Measurements from ENCODE around the gene NUDT3.
A peak's percentile ranks its signal among the peaks of the same experiment; 100 is the strongest.

Gene NUDT3

GRCh38 chr6:34391473-34391785 lies 1.0 kb downstream of the NUDT3 start:
- Histone ChIP-seq H3K27ac (ENCODE audit: low read length) (no peak overlapping the region), H3K36me3 (ENCODE audit: insufficient read depth, low read depth, low read length) (no peaks in the 10 kb centered on the region), H3K9me3 (ENCODE audit: insufficient read depth, low read depth, low read length) (peaks cover 6% of the 10 kb centered on the region), H3K27me3 (ENCODE audit: insufficient read depth, low read length) (no peaks in the 10 kb centered on the region), H3K4me3 (ENCODE audit: low read length) (peak overlapping the region; percentile 87), H3K9ac (ENCODE audit: low read depth, low read length) (peak overlapping the region; percentile 77; the same call in 1 of the 2 replicates), H3K4me1 (ENCODE audit: insufficient read depth, low read length) (peaks cover 5% of the 10 kb centered on the region; the same call in 1 of the 2 replicates)

- Histone ChIP-seq H3K9me3 (ENCODE audit: insufficient read depth, low read depth, low read length) (no peaks in the 10 kb centered on the region), H3K4me3 (ENCODE audit: low read length) (peak overlapping the region; percentile 87), H3K27me3 (ENCODE audit: insufficient read depth, low read length) (no peaks in the 10 kb centered on the region), H3K9ac (ENCODE audit: low read depth, low read length) (peak overlapping the region; percentile 77; the same call in 1 of the 2 replicates), H3K4me1 (ENCODE audit: insufficient read depth, low read length) (peaks cover 11% of the 10 kb centered on the region; the same call in 1 of the 2 replicates), H3K36me3 (ENCODE audit: insufficient read depth, low read depth, low read length) (no peaks in the 10 kb centered on the region), H3K27ac (ENCODE audit: low read length) (no peak overlapping the region)
Measured at GRCh38 chr6:34390531-34391472, 1.7 kb downstream of the NUDT3 start.

DNA sequence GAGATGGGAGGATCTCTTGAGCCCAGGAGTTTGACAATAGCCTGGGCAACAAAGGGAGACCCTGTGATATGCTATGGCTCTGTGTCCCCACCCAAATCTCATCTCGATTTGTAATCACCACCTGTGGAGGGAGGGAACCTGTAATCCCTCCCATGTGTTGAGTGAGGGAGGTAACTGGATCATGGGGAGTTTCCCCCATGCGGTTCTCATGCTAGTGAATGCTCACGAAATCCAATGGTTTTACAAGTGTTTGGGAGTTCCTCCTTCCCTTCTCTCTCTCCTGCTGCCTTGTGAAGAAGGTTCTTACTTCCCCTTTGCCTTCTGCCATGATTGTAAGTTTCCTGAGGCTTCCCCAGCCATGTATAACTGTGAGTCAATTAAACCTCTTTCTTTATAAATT lies 3.4 kb downstream of the NUDT3 start:
- no peak overlapping the region for H3K4me3 ChIP-seq (ENCODE audit: low read length)
- H3K9ac ChIP-seq (ENCODE audit: low read depth, low read length): no peak overlapping the region
- H3K27me3 ChIP-seq (ENCODE audit: insufficient read depth, low read length): no peaks in the 10 kb centered on the region
- H3K4me1 ChIP-seq (ENCODE audit: insufficient read depth, low read length): peaks cover 19% of the 10 kb centered on the region; the same call in 1 of the 2 replicates
- H3K9me3 ChIP-seq (ENCODE audit: insufficient read depth, low read depth, low read length): no peaks in the 10 kb centered on the region
- no peaks in the 10 kb centered on the region for H3K36me3 ChIP-seq (ENCODE audit: insufficient read depth, low read depth, low read length)
- no peak overlapping the region for H3K27ac ChIP-seq (ENCODE audit: low read length)

DNA sequence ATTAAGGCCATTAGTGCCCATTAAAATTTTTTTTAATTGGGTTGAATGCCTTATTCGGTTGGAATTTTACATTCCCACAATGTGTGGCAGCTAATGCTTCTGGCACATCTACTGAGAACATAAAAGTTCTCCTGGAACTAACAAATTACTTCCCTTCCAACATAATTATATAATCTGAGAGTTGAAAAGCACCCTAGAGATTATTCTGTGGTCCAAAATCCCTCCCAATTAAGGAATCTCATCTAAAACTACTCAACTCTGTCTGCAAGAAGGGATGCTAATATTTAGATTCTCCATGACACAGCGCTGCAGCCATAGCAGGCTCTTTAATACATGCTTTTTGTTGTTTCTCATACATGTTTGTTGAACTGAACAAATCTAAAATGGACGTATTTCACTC lies 4.0 kb downstream of the NUDT3 start:
- Histone ChIP-seq H3K27me3 (ENCODE audit: insufficient read depth, low read length) (no peaks in the 10 kb centered on the region), H3K4me3 (ENCODE audit: low read length) (no peak overlapping the region), H3K27ac (ENCODE audit: low read length) (no peak overlapping the region), H3K9ac (ENCODE audit: low read depth, low read length) (no peak overlapping the region), H3K4me1 (ENCODE audit: insufficient read depth, low read length) (peaks cover 23% of the 10 kb centered on the region; the same call in 1 of the 2 replicates), H3K36me3 (ENCODE audit: insufficient read depth, low read depth, low read length) (no peaks in the 10 kb centered on the region), H3K9me3 (ENCODE audit: insufficient read depth, low read depth, low read length) (no peaks in the 10 kb centered on the region)

- H3K4me3 ChIP-seq (ENCODE audit: low read length): peak overlapping the region; percentile 17; the same call in 1 of the 2 replicates
- no peak overlapping the region for H3K27ac ChIP-seq (ENCODE audit: low read length)
- H3K27me3 ChIP-seq (ENCODE audit: insufficient read depth, low read length): no peaks in the 10 kb centered on the region
- H3K4me1 ChIP-seq (ENCODE audit: insufficient read depth, low read length): peaks cover 23% of the 10 kb centered on the region; the same call in 1 of the 2 replicates
- no peaks in the 10 kb centered on the region for H3K9me3 ChIP-seq (ENCODE audit: insufficient read depth, low read depth, low read length)
- no peak overlapping the region for H3K9ac ChIP-seq (ENCODE audit: low read depth, low read length)
- no peaks in the 10 kb centered on the region for H3K36me3 ChIP-seq (ENCODE audit: insufficient read depth, low read depth, low read length)
Measured at GRCh38 chr6:34386316-34387137, 5.9 kb downstream of the NUDT3 start.

- Histone ChIP-seq H3K36me3 (ENCODE audit: insufficient read depth, low read depth, low read length) (no peaks in the 10 kb centered on the region), H3K27ac (ENCODE audit: low read length) (no peak overlapping the region), H3K9me3 (ENCODE audit: insufficient read depth, low read depth, low read length) (no peaks in the 10 kb centered on the region), H3K4me1 (ENCODE audit: insufficient read depth, low read length) (peaks cover 21% of the 10 kb centered on the region; the same call in 1 of the 2 replicates), H3K9ac (ENCODE audit: low read depth, low read length) (no peak overlapping the region), H3K27me3 (ENCODE audit: insufficient read depth, low read length) (no peaks in the 10 kb centered on the region), H3K4me3 (ENCODE audit: low read length) (peak overlapping the region; percentile 17; the same call in 1 of the 2 replicates)
Measured at GRCh38 chr6:34385793-34386195, 6.7 kb downstream of the NUDT3 start.

GRCh38 chr6:34384321-34385153 lies 7.9 kb downstream of the NUDT3 start:
- H3K4me1 ChIP-seq (ENCODE audit: insufficient read depth, low read length): peaks cover 18% of the 10 kb centered on the region; the same call in 1 of the 2 replicates
- no peak overlapping the region for H3K9ac ChIP-seq (ENCODE audit: low read depth, low read length)
- H3K27ac ChIP-seq (ENCODE audit: low read length): no peak overlapping the region

DNA sequence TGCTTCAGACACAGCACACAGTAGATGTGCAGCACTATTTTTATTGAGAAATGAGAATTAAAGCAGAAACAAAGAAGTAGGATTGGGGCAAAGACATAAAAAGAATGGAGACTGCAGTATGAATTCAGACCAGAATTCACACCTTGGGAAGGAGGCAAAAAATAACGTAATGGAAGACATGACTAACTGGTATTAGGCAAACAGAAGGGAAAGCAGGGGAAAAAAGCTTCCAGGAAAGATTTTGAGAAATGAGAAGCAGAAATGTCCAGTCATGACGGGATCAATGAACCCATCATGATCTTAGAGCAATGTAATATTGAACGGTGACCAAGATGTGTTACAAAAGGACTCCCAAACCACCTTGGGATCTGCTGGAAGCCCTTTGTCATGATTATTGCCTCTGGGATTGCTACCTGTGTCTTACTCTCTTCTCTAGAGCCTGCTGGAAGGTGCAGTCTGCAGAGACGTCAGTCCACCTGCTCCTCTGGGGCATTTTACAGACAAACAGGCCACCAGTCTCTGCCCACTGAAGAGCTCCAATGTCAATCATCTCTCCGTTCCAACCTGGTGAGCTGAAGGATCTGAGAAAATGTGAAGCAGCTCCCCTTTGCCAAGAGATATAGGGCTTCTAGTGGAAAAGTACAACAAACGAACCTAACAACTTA lies 8.7 kb downstream of the NUDT3 start:
- Histone ChIP-seq H3K4me3 (ENCODE audit: low read length) (no peak overlapping the region), H3K27me3 (ENCODE audit: insufficient read depth, low read length) (no peaks in the 10 kb centered on the region), H3K4me1 (ENCODE audit: insufficient read depth, low read length) (peaks cover 18% of the 10 kb centered on the region; the same call in 1 of the 2 replicates), H3K9ac (ENCODE audit: low read depth, low read length) (no peak overlapping the region), H3K36me3 (ENCODE audit: insufficient read depth, low read depth, low read length) (no peaks in the 10 kb centered on the region; the same call in 1 of the 2 replicates), H3K27ac (ENCODE audit: low read length) (no peak overlapping the region), H3K9me3 (ENCODE audit: insufficient read depth, low read depth, low read length) (no peaks in the 10 kb centered on the region)

More at GRCh38 chr6:34384321-34385153, 7.9 kb downstream of the NUDT3 start:
- no peaks in the 10 kb centered on the region for H3K9me3 ChIP-seq (ENCODE audit: insufficient read depth, low read depth, low read length)
- H3K27me3 ChIP-seq (ENCODE audit: insufficient read depth, low read length): no peaks in the 10 kb centered on the region
- no peaks in the 10 kb centered on the region; the same call in 1 of the 2 replicates for H3K36me3 ChIP-seq (ENCODE audit: insufficient read depth, low read depth, low read length)
- H3K4me3 ChIP-seq (ENCODE audit: low read length): no peak overlapping the region

GRCh38 chr6:34383161-34383631 lies 9.3 kb downstream of the NUDT3 start:
- H3K27ac ChIP-seq (ENCODE audit: low read length): no peak overlapping the region

DNA sequence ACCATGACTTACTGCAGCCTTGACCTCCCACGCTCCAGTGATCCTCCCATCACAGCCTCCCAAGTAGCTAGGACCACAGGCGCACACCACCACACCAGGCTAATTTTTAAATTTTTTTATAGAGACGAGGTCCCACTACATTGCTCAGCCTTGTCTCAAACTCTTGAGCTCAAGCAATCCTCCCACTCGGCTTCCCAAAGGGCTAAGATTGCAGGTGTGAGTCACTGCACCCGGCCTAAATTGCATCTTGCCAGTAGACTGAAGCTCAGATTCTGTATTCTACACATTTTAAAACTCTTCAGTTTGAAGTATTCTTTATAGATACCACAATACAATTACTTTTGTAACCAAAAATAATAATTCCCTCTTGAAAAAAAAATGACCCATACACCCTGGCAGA lies 11.4 kb downstream of the NUDT3 start:
- Histone ChIP-seq H3K36me3 (ENCODE audit: insufficient read depth, low read depth, low read length) (no peaks in the 10 kb centered on the region; the same call in 1 of the 2 replicates), H3K27me3 (ENCODE audit: insufficient read depth, low read length) (no peaks in the 10 kb centered on the region), H3K9ac (ENCODE audit: low read depth, low read length) (no peak overlapping the region), H3K4me3 (ENCODE audit: low read length) (no peak overlapping the region), H3K27ac (ENCODE audit: low read length) (no peak overlapping the region), H3K4me1 (ENCODE audit: insufficient read depth, low read length) (peaks cover 14% of the 10 kb centered on the region; the same call in 1 of the 2 replicates), H3K9me3 (ENCODE audit: insufficient read depth, low read depth, low read length) (no peaks in the 10 kb centered on the region)

More at GRCh38 chr6:34383161-34383631, 9.3 kb downstream of the NUDT3 start:
- Histone ChIP-seq H3K27me3 (ENCODE audit: insufficient read depth, low read length) (no peaks in the 10 kb centered on the region), H3K9ac (ENCODE audit: low read depth, low read length) (no peak overlapping the region), H3K4me3 (ENCODE audit: low read length) (no peak overlapping the region), H3K36me3 (ENCODE audit: insufficient read depth, low read depth, low read length) (no peaks in the 10 kb centered on the region; the same call in 1 of the 2 replicates), H3K9me3 (ENCODE audit: insufficient read depth, low read depth, low read length) (no peaks in the 10 kb centered on the region), H3K4me1 (ENCODE audit: insufficient read depth, low read length) (peaks cover 18% of the 10 kb centered on the region; the same call in 1 of the 2 replicates)

All from iPS-20b (cell line).